DMS53 (cell line): ENCODE measurements around the gene NACAD.

Source experiments
- DNase-seq: peaks from one replicate; lab custom pipeline; 2025; lab: John Stamatoyannopoulos, UW

NACAD gene

DNA sequence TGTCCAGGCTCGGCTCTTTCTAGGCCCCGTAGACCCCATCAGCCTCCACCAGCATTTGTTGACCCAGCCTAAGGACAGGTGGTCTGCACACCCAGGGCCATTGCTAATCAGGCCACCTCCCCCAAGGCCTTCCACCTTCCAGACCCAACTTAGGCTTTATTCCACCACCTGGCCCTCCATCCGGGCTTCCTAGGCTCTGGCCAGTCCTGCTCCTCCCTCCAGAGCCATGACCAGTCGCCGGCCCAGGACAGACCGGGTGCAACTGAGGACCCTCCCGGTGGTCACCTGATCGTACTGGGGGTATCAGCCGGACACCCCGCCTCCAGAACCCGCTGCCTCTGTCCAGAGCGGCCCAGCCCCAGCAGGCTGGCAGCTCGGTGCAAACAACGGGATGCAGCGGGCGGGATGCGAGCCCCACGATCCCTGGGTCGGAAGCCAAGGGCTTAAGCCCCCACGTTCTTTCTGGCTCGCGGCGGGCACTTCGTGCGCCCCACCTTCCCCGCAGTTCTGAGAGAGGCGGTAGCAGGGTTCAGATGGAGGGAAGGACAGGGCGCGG, 545 bp downstream of the NACAD start:
- DNase-seq: no peak

DNA sequence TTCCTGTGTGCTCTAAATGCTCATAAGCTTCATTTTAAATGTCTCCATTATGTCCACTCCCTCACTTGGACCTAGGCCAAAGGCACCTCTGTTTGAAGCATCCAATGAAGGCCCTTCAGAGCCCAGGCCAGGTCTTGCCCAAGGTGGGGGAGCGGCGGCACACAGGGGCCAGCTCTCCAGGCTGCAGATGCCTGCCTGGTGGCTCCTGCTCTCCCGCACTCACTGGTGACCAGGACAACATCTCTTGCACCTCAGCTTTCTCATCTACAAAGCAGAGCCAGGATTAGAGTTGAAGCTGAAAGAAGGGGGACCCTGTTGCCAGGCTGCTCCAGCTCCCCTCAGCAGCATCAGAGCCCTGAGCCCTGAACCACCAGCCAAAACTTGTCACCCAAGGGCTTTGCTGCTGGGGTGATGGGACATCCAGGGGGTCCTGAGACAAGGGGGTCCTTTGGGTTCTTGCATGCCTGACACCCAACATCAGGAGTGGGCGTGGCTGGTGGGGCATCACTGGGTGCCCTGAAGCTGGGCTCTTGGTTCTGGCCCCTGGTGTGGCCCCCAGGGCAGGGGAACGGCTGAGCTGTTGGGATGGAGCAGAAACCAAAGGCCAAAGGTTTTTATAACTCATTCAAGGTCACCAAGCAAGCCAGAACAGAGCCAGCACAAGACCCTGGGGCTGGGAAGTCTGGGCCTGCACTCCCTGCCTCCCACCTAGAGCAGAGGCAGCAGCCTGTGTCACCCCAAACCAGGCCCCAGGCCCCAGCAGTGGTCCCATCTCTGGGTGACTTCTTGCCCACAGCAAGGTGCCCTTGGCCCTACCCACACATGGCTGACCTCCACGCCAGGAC, 1.2 kb downstream of the NACAD start:
- DNase-seq: no peak

DNA sequence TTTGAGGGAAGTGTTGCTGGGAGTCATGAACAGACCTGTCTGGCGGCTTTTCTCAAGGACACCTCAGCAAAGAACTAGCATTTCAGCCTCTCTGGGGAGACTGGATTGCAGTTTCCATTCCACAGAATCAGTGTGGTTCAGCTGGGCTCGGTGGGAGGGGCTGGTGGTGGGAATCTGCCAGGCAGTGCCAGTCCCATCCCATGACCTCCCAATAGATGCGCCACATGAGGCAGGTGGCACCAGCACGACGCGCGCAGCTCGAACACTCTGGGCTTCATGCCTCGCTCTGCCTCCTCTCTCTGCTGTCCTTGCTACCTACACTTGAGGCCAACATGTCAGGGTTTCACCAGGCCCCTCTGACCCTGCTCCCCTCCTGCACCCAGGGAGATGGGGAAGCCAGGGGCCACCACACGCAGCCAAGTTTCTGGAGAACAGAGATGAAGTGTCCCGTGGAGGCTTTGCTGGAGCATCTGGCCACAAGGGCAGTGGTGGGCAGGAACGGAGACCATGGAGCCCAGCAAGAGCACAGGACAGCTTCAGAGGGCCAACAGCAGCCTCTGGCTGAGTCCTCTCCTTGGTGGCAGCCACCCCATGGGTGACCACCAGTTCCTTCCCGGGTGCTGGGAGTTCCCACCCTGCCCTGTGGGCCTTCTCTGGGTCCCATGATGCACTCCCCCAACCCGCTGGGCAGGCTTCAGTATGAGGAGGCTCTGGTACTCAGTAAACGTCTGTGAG, 2.3 kb downstream of the NACAD start:
- DNase-seq: no peak

DNA sequence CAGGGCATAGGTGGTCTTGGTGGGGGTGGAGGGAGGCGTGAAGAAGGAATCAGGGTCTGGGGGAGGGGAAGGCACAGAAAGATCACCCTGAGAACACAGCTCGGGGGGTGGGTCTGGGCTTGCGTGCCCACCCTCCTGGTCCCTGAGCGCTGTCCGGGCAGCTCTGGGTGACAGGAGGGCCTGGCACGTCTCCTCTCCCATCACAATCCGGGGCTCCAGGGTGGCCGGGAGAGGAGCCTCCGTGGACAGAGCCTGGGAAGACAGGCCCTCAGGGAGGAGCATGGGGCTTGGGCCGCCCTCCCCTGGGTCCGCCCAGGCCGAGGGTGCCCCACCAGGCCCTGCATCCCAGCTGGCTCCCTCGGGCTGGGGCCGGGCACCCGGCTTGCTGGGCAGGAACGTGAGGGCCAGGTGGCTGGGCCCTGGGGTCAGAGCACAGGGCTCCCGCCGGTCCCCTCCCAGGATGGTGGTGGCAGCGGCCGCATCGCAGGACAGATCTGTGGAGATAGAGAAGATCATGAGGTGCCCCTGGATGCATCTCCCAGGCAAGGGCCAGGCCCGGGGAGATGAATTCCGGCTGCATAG, 3.1 kb downstream of the NACAD start:
- no peak for DNase-seq

DNA sequence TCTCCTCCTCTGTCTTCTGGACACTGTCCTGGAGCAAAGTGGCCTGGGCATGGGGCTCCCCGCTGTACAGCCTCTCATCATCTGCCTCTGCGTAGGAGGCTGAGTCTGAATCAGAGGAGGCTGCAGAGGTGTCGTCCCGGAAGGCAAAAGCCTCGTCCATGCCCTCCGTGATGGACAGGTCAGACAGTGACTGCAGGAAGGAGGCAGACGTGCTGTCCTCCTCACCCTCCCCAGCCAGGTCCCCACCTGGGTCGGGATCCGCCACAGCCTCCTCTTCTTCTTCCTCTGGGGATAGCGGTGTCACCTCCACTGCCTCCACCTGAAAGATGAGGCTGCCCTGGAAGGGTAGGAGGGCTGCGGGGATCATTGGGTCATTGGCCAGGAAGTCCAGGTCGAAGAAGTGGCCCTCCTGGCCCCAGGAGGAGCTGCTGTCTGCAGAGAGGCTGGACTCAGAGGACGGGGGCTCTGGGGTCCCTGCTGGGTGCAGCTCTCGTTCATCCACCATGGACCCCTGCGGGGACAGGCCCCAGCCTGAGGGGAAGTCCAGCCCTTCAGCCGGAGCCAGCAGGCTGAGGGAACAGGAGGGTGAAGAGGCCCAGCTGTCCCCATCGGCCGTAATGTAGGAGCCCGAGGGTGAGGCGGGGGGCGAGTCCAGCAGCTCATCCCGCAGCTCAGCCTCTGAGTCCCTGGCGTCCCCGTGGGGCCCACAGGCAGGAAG, 3.7 kb downstream of the NACAD start:
- DNase-seq: no peak

DNA sequence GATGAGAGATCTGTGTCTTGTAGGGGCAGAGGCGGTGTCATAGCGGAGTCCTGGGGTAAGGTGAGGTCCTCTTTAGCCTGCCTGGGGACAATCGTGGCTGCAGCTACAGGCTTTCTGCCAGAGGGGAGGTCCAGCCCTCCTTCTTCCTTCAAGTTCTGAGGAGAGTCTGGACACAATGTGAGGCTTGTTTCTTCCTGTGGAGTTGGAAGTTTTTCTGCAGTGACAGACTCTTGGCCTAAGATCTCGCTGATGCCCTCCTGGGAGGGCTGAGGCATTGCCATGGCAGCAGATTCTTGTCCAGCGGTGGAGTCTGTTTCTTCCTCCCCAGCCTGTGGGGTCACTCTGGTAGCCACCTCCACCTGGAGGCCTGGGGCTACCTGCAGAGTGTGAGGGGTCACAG, 4.4 kb downstream of the NACAD start:
- DNase-seq: no peak

DNA sequence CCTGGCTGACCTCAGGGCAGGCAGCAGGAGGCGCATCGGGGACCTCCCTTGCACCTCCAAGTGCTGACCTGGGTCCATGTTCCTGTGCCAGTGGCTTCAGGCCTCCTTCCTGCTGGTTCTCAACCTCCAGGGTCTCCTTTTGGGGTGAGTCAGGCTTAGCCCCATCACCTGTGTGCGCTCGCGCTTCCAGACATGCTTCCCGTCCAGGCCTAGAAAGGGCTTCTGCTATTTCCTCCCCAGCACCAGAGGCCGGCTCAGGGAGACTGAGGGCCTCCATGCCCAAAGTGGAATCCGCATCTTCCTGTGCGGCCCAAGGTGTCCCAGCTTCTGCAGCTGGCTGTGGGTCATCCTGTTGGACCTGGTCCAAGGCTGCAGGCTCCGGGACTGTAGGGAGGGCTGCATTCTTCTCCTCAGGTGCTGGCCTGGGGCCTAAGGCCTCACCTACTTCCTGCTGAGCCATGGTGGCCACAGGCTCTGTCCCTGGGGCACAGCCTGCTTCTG, 5.9 kb downstream of the NACAD start:
- no peak for DNase-seq

DNA sequence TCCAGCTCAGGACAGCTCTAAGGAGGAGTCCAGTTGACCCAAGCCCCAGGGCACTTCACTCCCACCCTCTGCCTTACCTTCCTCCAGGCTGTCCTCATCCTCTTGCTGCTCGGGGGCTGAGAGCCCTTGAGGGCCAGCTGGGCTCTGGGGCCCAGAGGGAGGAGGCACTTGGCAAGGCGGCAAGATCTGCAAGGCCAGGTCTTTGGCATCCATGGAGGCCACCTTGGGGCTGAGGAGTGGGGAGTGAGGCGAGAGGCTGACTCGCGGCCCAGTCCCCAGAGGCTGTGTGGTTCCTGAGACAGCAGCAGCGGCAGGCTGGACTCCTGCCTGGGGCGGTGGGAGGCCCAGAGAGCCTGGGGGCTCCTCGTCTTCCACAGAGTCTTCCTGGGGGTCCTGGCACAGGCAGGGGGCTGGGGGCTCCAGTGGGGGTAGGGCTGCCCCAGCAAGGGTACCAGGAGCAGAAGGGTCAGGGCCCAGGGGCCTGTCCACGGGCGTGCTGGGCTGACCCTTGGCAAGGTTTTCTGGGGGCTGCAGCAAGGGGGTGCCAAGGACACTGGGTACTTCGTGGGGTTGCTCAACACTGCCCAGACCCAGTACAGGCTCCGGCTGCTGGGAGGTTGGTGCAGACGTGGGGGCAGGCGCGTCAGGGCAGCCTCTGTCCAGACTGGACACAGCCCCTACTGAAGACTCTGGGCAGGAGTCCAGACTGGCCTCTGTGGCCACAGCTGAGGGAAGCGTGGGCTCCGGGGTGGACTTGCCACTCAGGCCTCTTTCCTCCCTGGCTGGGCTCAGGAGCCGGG, 6.5 kb downstream of the NACAD start:
- no peak for DNase-seq

DNA sequence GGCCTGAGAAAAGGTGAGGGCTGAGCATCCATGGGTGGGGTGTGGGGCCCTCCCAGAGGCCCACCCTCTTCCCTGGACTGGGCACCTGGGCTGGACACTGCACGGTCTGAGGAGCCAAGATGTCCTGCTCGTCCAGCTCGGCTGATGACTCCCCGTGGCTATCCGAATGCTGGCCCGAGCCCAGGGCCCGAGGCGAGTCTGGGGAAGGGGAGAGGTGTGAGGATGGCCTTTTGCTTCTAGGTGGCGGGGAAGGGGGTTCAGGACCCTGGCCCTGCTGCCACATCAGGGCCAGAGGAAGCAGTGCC, 7.1 kb downstream of the NACAD start:
- no peak for DNase-seq

DNA sequence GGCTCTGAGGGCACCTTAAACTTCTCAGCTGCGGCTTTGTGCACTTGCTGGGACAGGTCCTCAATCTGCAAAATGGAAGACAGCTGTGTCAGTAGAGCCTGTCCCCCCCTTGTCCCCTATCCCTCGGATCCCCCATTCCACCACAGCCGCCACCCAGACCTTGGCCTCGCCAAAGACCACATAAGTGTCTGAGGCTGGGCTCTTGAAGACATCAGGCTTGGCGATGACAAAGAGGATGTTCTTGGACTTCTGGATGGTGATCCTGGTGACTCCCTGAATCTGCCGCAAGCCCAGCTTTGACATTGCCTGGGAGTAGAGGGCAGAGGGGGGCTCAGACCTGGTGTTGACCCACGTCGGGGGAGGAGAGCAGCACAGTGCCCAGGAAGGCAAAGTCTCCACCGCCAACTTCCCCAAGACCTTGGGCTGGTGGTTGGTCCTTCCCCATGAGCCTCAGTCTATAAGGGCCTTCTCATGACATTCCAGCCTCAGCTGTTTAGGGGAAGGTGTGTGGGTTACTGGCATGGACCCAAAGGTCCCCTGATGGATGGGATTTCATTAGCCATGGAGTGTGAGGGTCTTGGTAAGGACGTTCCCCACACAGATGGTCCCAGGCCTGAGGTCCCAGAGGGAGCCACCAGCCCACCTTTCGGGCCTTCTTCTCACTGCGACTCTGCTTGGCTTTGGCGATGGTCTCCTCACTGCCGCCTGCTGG, 7.7 kb downstream of the NACAD start:
- DNase-seq: no peak

DNA sequence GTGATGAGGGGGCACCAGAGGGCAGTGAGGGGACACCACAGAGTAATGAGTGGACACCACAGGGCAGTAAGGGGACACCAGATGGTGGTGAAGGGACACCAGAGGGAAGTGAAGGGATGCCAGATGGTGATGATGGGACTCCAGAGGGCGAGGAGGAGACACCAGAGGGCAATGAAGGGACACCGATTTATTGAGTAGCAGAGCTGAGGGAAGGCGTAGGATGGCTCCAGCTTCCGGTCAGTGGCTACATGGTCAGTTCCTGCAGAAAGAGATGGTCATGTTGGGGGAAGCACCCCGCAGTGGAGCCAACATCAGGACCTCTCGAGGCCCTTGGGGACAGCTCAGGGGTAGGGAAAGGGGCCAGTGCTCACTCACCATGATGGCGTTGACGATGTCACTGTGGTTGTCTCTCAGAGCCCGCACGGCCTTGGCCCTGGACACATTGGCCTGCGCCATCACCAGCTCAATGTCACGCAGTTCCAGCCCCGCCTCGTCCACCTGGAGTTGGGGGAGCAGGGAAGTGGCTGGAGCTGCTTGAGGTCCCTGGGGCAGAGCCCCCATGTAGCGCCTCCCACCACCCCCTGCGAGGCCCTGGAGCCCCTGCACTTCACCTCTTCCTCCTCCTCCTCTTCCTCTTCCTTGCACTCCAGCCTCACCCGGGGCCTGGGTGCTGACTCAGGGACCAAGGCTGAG, 8.4 kb downstream of the NACAD start:
- peak; percentile 34 for DNase-seq

DNA sequence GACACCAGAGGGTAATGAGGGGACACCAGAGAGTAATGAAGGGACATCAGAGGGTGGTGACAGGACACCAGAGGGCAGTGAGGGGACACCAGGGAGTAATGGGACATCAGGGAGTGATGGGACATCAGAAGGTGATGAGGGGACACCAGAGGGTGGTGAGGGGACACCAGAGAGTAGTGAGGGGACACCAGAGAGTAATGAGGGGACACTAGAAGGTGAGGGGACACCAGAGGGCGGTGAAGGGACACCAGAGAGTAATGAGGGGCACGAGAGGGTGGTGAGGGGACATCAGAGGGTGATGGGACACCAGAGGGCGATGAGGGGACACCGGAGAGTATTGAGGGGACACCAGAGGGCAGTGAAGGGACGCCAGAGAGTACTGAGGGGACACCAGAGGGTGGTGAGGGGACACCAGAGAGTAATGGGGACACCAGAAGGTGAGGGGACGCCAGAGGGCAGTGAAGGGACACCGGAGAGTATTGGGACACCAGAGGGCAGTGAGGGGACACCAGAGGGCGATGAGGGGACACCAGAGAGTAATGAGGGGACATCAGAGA, 10.6 kb downstream of the NACAD start:
- no peak for DNase-seq

DNA sequence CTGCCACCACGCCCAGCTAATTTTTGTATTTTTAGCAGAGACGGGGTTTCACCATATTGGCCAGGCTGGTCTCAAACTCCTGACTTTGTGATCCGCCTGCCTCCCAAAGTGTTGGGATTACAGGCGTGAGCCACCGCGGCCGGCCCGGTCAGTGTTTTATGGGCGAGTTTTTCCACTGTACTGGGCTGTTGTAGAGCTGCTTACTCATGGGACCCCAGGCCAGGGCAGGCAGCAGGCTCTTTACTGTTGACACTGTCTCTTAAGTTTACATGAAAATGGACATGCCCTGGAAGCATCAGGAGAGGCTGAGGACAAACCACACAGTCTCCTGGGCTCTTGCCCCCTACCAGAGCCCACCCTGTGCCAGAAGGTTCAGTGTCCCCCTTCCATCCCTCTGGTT, 11.2 kb downstream of the NACAD start:
- DNase-seq: no peak

DNA sequence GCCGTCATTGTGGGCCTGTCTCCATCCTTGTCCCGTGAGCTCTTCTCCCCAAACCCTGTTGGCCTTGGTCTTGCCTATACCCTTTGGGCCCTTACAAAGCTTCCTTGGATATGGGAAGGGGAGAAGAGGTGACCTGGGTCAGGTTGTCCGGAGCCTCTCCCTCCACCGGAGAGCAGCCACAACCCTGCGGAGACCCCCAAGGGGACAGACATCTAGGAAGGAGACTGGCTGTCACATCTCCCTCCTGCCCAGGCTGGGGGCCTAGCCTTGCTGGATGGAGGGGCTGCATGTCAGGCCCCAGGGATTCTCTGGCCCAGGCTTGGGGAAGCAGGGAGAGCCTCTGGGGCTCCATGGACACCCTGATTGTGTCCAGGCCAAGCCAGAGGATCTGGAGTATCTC, 11.8 kb downstream of the NACAD start:
- no peak for DNase-seq

DNA sequence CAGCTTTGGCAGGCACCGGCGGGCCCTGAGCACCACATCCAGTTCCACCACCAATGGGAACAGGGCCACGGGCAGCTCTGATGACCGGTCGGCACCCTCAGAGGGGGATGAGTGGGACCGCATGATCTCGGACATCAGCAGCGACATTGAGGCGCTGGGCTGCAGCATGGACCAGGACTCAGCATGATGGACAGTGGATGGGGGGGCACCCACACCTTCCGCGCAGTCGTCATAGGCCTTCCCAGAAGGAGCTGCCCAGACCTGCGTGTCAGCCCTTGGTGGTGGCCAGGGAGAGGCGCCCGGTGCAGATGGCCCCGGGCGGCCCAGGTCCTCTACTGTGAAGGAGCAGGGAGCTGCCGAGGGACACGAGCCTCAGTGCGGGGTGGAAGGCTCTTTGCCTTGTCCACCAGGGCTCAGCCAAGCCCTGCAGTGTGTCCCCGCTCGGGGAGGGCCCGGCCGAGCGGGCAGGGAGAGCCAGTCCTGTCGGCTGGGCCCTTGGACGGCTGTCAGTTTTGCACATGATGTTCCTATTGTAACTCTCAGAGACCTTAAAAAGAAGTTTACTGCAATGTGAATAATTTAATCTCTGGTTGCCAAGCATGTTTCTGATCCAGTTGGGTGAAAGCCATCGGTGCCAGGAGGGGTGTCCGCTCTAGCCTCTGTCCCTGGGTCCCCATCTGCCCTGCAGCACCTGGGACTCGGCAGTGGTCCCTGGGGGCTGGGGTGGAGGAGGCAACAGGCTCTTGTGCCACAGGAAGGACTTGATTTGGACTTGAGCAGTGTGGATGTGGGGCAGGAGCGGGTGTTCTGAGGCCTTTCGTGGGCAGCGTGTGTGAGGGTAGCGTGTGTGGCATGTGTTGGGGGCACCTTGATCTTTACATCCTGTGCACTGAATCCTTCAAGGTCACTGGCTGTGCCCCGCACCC, 12.6 kb downstream of the NACAD start:
- no peak for DNase-seq

DNA sequence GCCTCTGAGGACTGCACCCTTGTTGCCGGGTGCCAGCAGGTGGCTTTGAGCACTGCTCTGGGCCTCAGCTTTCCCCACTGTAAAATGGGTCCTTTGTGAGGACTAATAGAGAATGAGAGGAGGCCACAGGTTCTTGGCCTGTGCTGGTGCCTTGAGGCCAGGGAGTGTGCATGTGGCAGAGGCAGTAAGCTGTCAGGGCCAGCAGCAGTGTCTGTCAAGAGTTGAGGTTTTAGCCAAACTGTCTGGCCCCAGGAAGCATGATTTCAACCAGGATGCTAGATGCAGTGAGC, 13.5 kb downstream of the NACAD start:
- DNase-seq: no peak

DNA sequence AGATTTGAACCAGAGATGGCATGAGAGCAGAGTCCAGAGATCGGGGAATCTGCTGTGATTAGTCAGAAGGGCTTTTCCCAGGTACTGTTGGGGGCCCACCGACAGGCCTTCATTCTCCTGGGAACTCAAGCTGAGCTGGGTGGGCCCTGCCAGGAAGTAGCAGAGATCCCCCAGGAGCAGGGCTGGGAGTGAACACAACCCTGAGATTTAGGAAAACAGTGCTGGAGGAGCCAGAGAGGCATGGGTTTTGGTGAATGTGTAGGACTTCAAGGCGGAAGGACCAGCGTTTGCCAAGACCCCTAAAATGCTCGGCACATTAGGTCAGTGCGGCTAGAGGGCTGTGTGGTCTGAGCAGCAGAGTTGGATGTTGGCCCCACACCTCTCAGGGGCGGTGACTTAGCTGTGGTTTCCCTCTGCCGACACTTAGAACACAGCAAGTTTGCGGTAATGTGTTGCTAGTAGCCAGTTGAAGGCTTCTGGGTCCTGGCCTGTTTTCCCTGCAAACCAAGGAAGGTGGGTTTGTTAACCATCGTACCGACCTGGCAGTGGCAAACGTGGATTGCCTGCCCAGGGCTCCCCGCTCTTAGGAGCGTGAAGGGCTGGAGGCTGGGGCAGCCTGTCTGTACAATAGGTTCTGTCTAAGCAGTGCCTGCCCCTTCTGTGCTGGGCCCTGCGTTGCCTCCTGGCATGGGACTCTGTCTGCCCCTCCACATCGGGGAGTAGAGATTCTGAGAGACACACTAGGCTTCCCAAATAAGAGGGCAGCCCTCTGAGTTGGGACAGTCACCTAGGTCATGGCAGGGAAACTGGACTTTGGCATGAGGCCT, 14.0 kb downstream of the NACAD start:
- DNase-seq: no peak
